ENCODE measurements around the gene ZSWIM8.

- TF ChIP-seq REST (IDR thresholded peaks at IDR 0.05; ENCODE audit: low read depth): no peak
- no peak for TF ChIP-seq TAF1 (IDR thresholded peaks at IDR 0.05; ENCODE audit: low read depth)
Observed at GRCh38 chr10:73840403-73841060, 55.1 kb downstream of the ZSWIM8 start.
